HG03060 (cell line): ENCODE results near the gene UNC93A.
"Not testable (repeated sequence)": the region's sequence is repeated elsewhere in the genome, so short reads cannot be mapped to it uniquely, and the experiment has no call there.

Experiments
- ATAC-seq: cut with Tn5 transposase; IDR thresholded peaks from one replicate; pipeline ENCODE4 v1.9.1; 2021; ENCODE audit warnings: low read depth, moderate number of reproducible peaks; ENCODE audit not compliant: unreplicated experiment

UNC93A gene

GRCh38 chr6:167270499-167271311, 20.4 kb upstream of the UNC93A start:
- no peak for ATAC-seq

- ATAC-seq, result no peak
Measured at GRCh38 chr6:167272151-167272550, 19.0 kb upstream of the UNC93A start.

- ATAC-seq, result no peak
Measured at GRCh38 chr6:167272696-167273379, 18.3 kb upstream of the UNC93A start.

GRCh38 chr6:167274270-167274669, 16.8 kb upstream of the UNC93A start:
- no peak for ATAC-seq

GRCh38 chr6:167275001-167275400, 16.1 kb upstream of the UNC93A start:
- no peak for ATAC-seq

GRCh38 chr6:167275436-167275835, 15.7 kb upstream of the UNC93A start:
- ATAC-seq, result no peak

- no peak for ATAC-seq
Measured at GRCh38 chr6:167276772-167277533, 14.2 kb upstream of the UNC93A start.

- not testable (repeated sequence) for ATAC-seq
Measured at GRCh38 chr6:167278173-167278940, 12.8 kb upstream of the UNC93A start.

GRCh38 chr6:167279766-167280446, 11.2 kb upstream of the UNC93A start:
- no peak for ATAC-seq

GRCh38 chr6:167280466-167280865, 10.6 kb upstream of the UNC93A start:
- not testable (repeated sequence) for ATAC-seq

- no peak for ATAC-seq
Measured at GRCh38 chr6:167282165-167282564, 8.9 kb upstream of the UNC93A start.

GRCh38 chr6:167284565-167284964, 6.5 kb upstream of the UNC93A start:
- ATAC-seq, result not testable (repeated sequence)

GRCh38 chr6:167285077-167285770, 5.9 kb upstream of the UNC93A start:
- no peak for ATAC-seq

GRCh38 chr6:167287513-167288048, 3.5 kb upstream of the UNC93A start:
- no peak for ATAC-seq

- peak; percentile 56 for ATAC-seq
Measured at GRCh38 chr6:167288591-167289225, 2.4 kb upstream of the UNC93A start.

- ATAC-seq, result not testable (repeated sequence)
Measured at GRCh38 chr6:167289291-167289690, 1.8 kb upstream of the UNC93A start.

GRCh38 chr6:167291623-167292300, 647 bp downstream of the UNC93A start:
- no peak for ATAC-seq
